ENCODE measurements around the gene CHPF2. TPM values are rescaled to one million over a fixed set of nuclear protein-coding genes. Genes with fewer than 3 reads are reported as not detected.

The CHPF2 gene
- total and polyA plus RNA-seq, 9 donors: 8.4 to 36.2 (median 27.9) TPM

DNA sequence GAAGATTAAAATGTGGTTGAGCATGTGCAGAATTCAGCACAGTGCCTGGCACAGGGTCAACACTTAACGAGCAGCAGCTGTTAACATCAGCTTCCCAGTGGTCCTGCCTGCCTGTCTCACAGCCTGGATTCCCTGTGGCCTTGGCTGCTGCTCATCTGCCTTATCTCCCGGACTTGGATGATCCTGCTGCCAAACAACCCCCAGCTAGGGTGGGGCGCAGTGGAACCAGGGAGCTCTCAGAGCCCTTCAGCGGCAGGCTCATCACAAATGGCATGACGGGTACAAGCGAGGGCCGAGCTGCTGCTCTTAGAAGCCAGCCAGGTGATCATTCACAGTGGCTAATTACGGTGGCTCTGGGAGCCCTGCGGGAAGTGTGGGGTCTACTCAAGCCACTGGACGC is 29.2 kb downstream of the CHPF2 start:
- Histone ChIP-seq H3K36me3 (no peaks in the 10 kb centered on the region), H3K27me3 (no peaks in the 10 kb centered on the region), H3K9me3 (no peaks in the 10 kb centered on the region), H3K4me3 (no peak overlapping the region), H3K27ac (no peak overlapping the region), H3K4me1 (ENCODE audit: insufficient read depth) (peaks cover 12% of the 10 kb centered on the region)
- intact Hi-C loops (cut with DNase I): no loop called here
- peak in 4 of 5 donors; percentile 59 to 66 (median 64) for DNase-seq
- TF ChIP-seq POLR2A (IDR thresholded peaks at IDR 0.05) (no peak), EP300 (IDR thresholded peaks at IDR 0.05) (no peak)
- TF ChIP-seq, protein P1, sequence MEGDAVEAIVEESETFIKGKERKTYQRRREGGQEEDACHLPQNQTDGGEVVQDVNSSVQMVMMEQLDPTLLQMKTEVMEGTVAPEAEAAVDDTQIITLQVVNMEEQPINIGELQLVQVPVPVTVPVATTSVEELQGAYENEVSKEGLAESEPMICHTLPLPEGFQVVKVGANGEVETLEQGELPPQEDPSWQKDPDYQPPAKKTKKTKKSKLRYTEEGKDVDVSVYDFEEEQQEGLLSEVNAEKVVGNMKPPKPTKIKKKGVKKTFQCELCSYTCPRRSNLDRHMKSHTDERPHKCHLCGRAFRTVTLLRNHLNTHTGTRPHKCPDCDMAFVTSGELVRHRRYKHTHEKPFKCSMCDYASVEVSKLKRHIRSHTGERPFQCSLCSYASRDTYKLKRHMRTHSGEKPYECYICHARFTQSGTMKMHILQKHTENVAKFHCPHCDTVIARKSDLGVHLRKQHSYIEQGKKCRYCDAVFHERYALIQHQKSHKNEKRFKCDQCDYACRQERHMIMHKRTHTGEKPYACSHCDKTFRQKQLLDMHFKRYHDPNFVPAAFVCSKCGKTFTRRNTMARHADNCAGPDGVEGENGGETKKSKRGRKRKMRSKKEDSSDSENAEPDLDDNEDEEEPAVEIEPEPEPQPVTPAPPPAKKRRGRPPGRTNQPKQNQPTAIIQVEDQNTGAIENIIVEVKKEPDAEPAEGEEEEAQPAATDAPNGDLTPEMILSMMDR (IDR thresholded peaks at IDR 0.05): no peak
- 0 to 19% (median 4%) methylated on average over 7 to 10 of the region's 10 CpGs for WGBS, 3 donors

DNA sequence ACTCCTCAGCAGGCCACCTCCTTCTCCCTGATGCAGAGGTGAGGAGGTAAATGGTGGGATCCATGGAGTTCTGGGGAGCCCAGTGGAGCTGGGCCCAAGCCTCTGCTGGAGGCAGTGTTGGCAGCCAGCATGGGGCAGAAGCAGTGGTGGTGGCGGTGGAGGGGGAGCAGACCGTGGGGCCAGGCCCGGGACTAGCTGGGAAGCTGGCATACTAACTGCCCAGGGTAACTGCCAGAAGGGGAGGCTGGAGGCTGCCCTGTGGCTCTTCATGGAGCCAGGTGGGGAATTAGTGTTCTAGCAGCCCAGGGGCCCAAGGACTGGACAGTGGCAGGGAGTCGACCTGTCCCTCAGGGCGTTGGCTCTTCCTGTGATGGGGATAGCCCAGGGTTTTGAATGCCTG is 32.3 kb downstream of the CHPF2 start:
- 82 to 91% (median 90%) methylated on average over 5 of the region's 5 CpGs for WGBS, 3 donors
- intact Hi-C loops (cut with DNase I): no loop called here
- no peak overlapping the region for H3K27ac ChIP-seq

DNA sequence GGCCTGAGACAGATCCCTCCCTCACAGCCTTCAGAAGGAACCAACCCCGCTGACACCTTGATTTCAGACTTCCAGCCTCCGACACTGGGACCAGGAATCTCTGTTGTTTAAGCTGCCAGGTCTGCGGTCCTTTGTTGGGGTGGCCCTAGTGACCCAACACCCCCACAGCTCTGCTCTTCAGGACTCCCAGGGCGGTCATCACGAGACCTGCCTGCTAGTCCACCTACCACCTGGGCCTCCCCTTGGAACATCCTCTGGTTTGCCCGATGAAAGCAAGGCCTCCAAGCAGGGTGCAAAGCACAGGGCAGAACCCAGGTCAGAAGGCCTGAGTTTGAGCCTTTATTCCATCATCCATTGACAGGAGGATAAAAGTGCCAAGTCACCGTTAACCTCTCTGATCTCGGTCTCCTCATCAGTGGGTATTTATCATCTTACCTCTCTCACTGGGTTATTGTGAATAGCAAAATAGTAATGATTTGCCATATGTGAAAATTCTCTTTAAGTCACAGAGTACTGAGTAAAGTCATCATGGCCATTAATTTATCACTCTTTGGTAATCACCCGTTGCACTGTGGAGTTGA is 33.2 kb downstream of the CHPF2 start:
- TF ChIP-seq, protein P1 (IDR thresholded peaks at IDR 0.05): no peak
- no peak for TF ChIP-seq POLR2A (IDR thresholded peaks at IDR 0.05)
- TF ChIP-seq EP300 (IDR thresholded peaks at IDR 0.05): no peak

More for the DNA sequence above, 32.3 kb downstream of the CHPF2 start:
- Histone ChIP-seq H3K27me3 (no peaks in the 10 kb centered on the region), H3K4me3 (no peak overlapping the region), H3K36me3 (no peaks in the 10 kb centered on the region), H3K4me1 (ENCODE audit: insufficient read depth) (peaks cover 12% of the 10 kb centered on the region), H3K9me3 (no peaks in the 10 kb centered on the region)
- DNase-seq: no peak
- no peak for TF ChIP-seq EP300 (IDR thresholded peaks at IDR 0.05)
- no peak for TF ChIP-seq POLR2A (IDR thresholded peaks at IDR 0.05)
- TF ChIP-seq, protein P1 (IDR thresholded peaks at IDR 0.05): no peak

DNA sequence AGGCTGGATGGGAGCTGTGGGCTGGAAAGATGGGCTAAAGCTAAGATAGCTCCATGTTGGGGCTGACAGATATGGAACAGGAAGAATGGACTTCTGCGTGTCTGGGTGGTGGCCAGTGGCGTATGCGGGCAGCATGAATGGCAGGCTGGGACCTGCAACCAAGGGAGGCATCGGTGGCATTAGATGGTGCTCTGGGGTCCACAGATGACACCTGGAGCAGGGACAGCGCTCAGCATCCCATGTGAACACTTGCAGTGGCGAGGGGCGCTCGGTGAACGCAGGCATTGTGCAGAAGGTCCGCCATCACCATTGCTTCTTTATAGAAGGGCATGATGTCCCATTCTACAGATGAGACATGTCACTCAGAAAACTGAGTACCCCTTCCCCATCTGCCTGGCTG is 37.2 kb downstream of the CHPF2 start:
- no peak overlapping the region for H3K27ac ChIP-seq
- H3K36me3 ChIP-seq: no peaks in the 10 kb centered on the region
- H3K9me3 ChIP-seq: no peaks in the 10 kb centered on the region
- H3K27me3 ChIP-seq: no peaks in the 10 kb centered on the region
- intact Hi-C loops (cut with DNase I): no loop called here
- no peaks in the 10 kb centered on the region for H3K4me1 ChIP-seq (ENCODE audit: insufficient read depth)
- no peak for TF ChIP-seq POLR2A (IDR thresholded peaks at IDR 0.05)
- no peak for TF ChIP-seq EP300 (IDR thresholded peaks at IDR 0.05)
- TF ChIP-seq, protein P1 (IDR thresholded peaks at IDR 0.05): no peak
- H3K4me3 ChIP-seq: no peak overlapping the region
- no peak for DNase-seq
- WGBS, 3 donors: 93 to 96% (median 94%) methylated on average over 10 of the region's 10 CpGs

More for the DNA sequence above, 33.2 kb downstream of the CHPF2 start:
- no peak for DNase-seq
- Histone ChIP-seq H3K4me1 (ENCODE audit: insufficient read depth) (peaks cover 12% of the 10 kb centered on the region), H3K27ac (no peak overlapping the region), H3K9me3 (no peaks in the 10 kb centered on the region), H3K27me3 (no peaks in the 10 kb centered on the region), H3K4me3 (no peak overlapping the region), H3K36me3 (no peaks in the 10 kb centered on the region)
- intact Hi-C loops (cut with DNase I): no loop called here
- WGBS, 3 donors: 83 to 93% (median 93%) methylated on average over 9 of the region's 9 CpGs
